Smooth muscle cell of the brain vasculature (primary cell): ENCODE measurements around the gene SLC7A10.
"Not testable (repeated sequence)": the region's sequence is repeated elsewhere in the genome, so short reads cannot be mapped to it uniquely, and the experiment has no call there.

Experiments used
- DNase-seq: peaks from one replicate; pipeline ENCODE4 v3.0.0-alpha.2; 2012; ENCODE audit warnings: low read depth, low spot score

The SLC7A10 gene

DNA sequence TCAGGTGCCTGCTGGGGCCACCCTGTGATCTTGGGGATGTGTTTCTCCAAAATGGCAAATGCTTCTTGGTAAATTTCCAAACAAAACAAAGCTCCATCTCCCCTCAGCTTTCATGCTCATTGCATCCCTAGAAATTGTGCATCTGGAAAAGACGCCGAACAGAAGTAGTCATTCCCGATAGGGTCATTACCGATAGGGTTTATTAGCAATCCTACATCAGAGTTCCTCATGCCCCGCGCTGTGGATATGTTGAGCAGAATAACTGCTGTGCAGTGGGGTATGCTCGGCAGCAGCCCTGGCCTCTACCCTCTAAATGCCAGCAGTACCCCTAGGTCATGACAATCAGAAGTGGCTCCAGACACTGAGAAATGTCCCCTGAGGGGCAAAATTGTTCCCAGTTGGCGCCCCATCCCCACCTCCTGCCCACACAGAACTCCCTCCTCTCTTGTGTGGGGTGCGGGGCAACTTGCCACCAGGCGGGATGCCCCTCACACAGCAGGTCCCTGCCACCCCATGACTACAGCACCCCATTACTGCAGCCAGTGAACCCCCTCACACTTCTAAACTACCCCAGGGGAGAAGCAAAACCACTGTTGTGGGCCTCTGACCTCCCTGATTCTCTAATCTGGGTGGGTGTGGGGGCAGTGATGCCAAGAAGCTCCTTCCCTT, 13.0 kb upstream of the SLC7A10 start:
- DNase-seq: no peak

- DNase-seq: no peak
These were observed 11.2 kb upstream of the SLC7A10 start for GRCh38 chr19:33236696-33237390.

GRCh38 chr19:33235996-33236350, 10.3 kb upstream of the SLC7A10 start:
- no peak for DNase-seq

DNA sequence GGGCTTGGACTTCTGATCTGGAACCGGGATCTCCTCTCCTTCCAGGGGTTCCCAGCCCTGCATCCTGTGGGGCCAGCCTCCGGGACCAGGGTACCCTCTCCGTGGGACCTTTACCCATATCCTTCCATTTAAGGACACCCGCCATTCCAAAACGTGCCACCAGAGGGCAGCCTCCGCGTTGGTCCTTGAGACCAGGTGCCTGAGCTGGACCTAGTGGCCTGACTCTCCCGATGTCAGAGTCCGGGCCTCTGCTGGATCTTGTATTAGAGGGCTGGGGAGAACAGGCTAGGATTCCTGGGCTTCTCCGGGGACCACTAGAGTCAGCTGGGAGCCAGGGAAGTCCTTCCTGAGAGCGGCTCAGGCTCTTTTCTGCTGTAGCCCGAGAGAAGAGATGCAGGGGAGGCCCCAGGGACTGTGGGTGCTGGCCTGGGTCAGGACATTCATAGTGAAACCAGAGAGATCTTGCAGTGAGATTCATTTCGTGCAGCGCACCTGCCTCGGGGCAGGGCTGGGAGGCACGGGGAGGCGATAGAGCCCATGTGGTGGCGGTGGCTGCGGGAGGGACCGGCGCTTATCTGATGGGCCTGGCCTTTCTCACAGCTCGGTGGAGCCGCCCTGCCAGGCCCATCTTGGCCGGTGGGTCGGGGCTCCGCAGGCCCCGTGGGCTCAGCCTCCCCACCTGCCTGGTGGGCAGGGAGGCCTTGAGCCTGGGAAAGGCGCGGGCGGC, 9.8 kb upstream of the SLC7A10 start:
- DNase-seq: peak; percentile 41

DNA sequence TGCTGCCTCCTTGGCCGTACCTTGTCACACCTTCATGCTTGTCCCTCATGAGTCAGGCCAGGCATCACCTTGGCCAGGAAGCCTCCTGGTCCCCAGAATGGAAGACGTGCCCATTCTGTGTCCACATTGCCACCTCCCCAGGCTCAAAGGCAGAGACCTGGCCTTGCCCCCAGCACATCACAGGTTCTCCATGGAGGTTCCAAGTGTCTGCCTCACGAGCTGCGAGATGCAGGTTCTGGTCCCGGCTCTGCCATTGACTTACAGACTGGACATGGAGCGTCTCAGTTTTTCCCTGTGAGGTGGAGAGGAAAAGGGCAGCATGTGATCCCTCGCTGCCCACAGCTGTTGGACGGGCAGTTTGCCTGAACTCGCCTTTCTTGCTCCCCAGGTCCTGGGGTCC, 9.1 kb upstream of the SLC7A10 start:
- no peak for DNase-seq

GRCh38 chr19:33234092-33234491, 8.4 kb upstream of the SLC7A10 start:
- DNase-seq: no peak

DNA sequence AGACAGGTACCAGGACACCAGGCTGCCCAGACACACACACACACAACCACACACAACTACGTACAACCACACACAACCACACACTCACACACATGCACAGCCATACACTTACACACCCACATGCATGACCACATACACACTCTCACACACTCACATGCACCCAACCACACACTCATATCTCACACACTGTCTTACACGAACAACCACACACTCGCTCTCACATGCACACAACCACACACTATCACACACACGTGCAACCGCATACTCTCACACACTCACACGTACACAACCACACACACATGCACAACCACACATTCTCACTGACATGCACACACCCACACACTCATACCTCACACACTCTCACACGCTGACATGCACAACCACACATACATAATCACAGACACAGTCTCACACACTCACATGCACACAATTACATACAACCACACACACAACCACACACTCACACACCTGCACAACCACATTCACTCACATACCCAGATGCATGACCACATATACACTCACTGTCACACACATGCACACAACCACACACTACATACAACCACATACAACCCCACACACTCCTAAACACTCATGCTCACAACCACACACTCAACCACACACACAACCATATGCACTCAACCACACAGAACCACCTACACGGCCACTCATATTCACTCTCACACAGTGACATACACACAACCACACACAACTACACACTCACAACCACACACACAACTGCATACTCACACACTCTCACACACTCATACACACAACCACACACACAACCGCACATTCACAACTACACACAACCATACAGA, 7.6 kb upstream of the SLC7A10 start:
- no peak for DNase-seq

GRCh38 chr19:33232656-33233055, 7.0 kb upstream of the SLC7A10 start:
- no peak for DNase-seq

DNA sequence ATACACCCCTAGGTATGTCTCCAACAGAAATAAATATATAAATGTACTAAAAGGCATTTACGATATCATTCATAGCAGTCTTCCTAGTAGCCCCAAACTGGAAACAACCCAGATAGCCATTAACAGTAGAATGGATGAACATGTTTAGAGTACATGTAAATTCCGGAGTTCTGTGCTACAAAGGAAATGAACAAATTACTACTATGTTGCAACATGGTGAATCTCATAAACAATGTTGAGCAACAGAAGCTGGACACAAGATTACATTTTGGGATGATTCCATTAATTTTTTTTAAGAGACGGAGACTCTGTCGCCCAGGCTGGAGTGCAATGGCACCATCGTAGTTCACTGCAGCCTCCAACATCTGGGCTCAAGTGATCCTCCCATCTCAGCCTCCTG, 5.9 kb upstream of the SLC7A10 start:
- no peak for DNase-seq

GRCh38 chr19:33229962-33230361, 4.3 kb upstream of the SLC7A10 start:
- DNase-seq: no peak

GRCh38 chr19:33227870-33228599, 2.4 kb upstream of the SLC7A10 start:
- no peak for DNase-seq

GRCh38 chr19:33227242-33227650, 1.6 kb upstream of the SLC7A10 start:
- no peak for DNase-seq

DNA sequence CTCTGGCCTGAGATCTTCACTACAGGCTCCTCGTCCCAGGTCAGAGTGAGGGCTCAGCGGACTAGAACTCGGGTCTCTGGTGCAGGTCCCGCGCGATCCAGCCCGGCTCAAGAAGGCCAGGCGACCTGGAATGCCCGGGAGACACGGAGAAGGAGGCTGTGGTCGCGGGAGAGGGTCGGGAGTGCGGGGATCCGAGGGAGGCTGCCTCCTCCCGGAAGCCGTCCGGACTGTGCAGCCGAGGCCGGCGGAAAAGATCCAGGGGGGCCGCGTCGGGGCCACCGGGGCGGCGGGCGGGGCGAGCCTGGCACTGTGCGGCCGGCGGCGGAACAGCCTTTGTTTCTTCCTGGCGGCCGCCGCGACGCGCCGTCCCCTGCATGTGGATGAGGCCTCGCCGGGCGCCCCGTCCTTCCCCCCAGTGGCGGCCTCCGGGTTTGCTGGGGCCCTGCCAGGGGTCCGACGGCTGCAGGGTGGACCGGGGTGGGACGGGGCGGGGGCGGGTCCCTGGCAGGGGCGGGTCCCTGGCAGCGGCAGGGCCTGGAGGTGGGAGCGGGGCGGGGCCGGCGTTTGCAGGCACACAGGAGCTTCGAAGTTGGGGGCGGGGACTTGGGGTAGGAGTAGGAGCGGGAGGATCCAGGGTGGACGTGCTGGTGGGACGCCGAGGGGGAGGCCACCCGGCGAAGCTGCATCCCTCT, 1.0 kb upstream of the SLC7A10 start:
- DNase-seq: no peak

- no peak for DNase-seq
These were observed 774 bp downstream of the SLC7A10 start for GRCh38 chr19:33224694-33225457.

- not testable (repeated sequence) for DNase-seq
These were observed 3.4 kb downstream of the SLC7A10 start for GRCh38 chr19:33222255-33222654.

- no peak for DNase-seq
These were observed 4.0 kb downstream of the SLC7A10 start for GRCh38 chr19:33221638-33222037.

GRCh38 chr19:33220735-33221134, 4.9 kb downstream of the SLC7A10 start:
- no peak for DNase-seq

DNA sequence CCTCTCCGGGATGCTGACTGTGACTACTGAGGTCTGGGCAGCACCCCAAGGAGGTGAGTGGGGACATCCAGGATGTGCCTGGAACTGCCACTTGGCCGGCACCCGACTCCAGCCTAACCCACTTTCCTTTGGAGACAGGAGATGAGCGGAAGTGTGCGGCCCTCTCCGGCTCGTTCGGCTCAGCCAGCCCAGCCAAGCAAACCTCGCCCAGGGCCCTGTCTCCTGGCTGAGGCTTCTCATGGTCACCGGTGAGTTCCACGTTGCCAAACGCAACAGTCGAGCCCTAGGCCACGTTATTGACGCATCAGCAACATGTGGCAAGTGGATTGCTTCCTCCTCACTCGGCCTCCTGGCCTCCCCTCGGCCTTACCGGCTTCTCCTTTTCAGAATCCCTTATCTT, 5.5 kb downstream of the SLC7A10 start:
- no peak for DNase-seq

GRCh38 chr19:33219261-33219815, 6.3 kb downstream of the SLC7A10 start:
- DNase-seq: no peak

DNA sequence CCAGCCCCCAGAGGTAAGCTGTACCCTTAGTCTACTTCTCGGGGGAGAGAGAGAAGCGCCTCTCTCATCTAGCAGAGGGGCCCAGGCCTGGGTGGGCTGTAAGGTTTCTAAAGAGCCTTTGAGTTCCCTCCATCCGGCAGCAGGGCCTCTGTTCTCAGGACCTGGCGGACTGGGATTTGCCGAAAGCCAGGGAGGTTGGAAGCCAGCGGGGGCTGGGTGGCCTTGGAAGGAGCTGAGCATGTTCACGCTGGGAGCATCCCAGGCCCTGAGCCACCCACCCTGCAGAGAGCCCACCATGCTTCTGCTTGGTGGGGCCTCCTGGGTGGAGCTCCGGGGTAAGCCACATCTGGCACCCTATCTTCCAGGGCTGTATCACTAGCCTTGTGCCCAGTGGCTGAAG, 7.8 kb downstream of the SLC7A10 start:
- no peak for DNase-seq
